ENCODE data around the gene DUSP15. TPM values are rescaled to one million over a fixed set of nuclear protein-coding genes. Genes with fewer than 3 reads are reported as not detected.
"Not testable (repeated sequence)": the region's sequence is repeated elsewhere in the genome, so short reads cannot be mapped to it uniquely, and the experiment has no call there.

DUSP15 gene
- total RNA-seq, 1 donor from 2014 or later = 4.0 TPM

DNA sequence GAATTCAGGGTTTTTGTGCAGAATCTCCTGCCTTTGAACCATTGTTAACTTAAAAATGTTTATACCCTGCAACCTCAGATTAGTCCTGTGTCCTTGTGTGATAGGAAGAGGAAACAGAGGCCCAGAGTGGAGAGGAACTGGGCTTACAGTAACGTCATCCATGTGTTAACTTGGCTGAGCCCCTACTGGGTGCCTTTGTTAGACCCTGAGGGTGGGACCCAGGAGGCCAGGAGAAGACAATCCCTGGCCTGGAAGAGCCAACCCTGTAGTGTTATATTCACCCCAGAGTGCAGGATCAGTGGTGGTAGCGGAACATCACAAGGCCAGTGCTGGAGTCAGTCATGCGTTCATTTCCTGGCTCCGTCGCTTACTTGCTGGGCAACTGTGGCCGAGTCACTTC lies 40.6 kb downstream of the DUSP15 start:
- intact Hi-C loops (cut with micrococcal nuclease) = no loop called here
- no peak for DNase-seq
- no peak for ATAC-seq

DNA sequence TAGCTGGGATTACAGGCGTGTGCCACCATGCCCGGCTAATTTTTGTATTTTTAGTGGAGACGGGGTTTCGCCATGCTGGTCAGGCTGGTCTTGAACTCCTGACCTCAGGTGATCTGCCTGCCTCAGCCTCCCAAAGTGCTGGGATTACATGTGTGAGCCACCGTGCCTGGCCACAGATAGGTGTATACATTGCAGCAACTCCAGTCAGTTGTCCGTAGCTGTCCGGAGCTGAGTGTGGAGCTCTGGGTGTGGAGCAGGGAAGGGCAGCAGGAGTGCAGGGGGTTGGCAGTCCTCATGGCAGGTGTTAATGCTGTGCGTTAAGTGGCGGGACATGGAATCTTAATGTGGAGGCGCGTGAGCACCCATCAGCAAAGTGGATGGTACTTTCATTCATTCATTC lies 42.3 kb downstream of the DUSP15 start:
- intact Hi-C loops (cut with micrococcal nuclease); DNase-seq; ATAC-seq: not testable (repeated sequence)

DNA sequence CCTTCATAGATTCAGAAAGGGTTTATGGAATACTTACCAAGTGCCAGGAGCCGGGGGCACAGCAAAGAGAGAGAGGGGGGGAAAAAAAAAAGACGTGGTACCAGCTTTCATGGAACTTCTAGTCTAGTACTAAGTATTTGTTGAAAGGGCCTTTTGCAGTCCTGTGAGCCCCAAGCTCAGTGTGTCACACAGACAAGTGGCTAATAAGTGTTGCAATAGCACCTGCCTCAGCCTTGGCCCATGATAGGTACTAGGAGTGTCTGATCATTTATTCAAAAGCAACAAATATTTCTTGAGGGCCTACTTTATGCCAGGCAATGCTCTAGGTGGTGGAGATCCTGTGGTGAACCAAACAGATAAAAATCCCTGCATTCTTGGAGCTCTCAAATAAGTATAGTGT lies 43.3 kb downstream of the DUSP15 start:
- intact Hi-C loops (cut with micrococcal nuclease) = no loop called here
- DNase-seq (no peak), ATAC-seq (no peak)

DNA sequence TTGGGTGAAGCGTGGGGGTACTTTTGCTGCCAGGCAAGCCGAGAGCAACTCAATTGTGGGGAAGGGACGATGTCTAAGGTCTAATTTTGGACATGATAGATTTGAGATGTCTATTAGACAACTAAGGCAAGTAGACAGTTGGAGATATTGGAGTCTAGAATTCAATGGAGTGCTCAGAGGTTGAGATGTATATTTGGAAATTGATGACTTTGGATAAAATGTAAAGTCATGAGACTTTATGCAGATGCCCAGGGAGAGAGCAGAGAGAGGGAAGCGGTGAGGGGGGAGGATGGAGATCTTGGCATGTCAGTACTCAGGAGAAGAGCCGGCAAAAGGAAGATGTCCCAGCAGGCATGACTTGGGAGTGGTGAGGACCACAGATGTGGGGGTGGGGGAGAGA lies 44.3 kb downstream of the DUSP15 start:
- DNase-seq = no peak
- intact Hi-C loops (cut with micrococcal nuclease) = no loop called here
- no peak for ATAC-seq

DNA sequence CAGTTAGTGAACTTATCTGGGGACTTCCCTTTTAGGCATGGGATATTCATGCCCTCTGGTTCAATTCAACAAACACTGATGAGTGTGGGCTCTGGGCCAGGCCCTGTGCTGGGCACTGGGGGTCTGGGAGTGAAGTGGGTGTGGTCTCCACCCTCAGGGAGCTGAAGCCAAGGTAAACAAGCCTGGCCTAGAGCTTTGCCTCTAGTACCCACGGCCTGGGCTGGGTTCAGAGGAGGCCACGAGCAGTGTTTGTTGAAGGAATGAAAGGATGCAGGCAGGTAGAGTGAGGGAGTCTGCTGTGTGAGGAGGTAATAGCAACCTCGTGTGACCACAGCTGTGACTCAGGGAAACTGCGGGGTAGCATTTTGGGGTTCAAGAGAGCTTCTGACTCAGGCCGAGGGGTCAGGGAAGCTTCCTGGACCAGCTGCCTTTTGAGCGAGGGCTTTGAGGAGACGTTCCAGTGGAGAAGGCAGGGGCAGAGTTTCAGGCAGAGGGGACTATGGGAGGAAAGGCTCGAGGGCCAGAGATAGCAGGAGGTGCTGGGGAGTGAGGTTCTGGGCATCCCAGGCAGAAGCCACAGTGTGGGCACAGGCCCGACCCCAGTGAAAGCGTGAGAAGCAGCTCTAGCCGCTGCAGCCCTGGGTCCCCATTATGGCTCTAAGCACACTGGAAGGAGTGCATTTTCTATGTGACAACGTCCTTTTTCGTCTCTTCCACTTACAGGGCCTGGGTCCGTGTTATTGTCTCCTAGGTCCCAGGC lies 45.6 kb downstream of the DUSP15 start:
- DNase-seq (no peak), ATAC-seq (no peak)
- intact Hi-C loops (cut with micrococcal nuclease) = no loop called here

DNA sequence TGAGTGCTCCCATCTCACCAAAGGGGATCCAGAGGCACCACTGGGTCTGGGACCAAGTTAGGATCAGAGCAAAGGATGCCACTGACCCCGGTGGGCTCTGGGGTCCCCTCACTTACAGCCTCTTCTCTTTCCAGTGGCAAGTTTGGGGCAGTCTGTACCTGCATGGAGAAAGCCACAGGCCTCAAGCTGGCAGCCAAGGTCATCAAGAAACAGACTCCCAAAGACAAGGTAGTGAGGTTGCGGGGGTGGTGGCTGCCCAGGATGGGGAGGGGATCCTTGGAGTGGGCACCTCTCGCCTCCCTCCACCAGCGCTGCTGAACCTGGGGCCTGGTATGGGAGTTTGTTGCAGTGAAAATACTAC lies 46.2 kb downstream of the DUSP15 start:
- ATAC-seq (no peak), DNase-seq (no peak)
- intact Hi-C loops (cut with micrococcal nuclease) = no loop called here

DNA sequence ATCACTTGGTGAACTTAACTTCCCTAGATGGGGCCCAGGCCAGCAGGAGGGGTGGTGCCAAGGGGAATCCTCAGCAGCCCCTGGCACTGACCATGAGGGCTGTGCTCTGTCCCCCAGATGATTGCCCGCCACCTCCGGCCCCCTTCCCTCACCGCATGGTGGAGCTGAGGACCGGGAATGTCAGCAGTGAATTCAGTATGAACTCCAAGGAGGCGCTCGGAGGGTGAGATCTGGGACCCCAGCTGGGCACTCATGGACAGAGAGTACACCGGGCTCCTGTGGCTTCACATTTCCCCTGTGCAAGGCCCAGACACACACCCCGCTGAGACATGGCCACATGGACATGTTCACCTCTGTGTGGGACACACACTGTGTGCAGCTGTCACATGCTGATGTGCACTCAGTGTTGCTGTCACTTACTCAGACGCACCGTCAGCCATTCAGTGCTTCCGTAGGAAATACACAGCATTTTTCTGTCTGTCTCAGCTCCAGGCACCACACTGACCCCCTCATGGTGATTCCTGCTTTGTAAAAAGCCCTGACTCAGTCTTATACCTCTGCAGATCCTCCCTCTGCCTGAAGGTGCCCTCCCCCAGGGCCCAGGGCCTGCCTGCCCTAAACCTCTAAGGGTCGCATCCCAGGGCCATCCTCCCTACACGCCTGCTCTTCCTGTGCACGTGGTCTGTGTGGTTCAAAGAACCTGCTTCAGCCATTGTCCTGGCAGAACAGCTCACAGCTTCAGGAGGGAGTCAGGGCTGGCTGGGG lies 46.8 kb downstream of the DUSP15 start:
- intact Hi-C loops (cut with micrococcal nuclease) = no loop called here

DNA sequence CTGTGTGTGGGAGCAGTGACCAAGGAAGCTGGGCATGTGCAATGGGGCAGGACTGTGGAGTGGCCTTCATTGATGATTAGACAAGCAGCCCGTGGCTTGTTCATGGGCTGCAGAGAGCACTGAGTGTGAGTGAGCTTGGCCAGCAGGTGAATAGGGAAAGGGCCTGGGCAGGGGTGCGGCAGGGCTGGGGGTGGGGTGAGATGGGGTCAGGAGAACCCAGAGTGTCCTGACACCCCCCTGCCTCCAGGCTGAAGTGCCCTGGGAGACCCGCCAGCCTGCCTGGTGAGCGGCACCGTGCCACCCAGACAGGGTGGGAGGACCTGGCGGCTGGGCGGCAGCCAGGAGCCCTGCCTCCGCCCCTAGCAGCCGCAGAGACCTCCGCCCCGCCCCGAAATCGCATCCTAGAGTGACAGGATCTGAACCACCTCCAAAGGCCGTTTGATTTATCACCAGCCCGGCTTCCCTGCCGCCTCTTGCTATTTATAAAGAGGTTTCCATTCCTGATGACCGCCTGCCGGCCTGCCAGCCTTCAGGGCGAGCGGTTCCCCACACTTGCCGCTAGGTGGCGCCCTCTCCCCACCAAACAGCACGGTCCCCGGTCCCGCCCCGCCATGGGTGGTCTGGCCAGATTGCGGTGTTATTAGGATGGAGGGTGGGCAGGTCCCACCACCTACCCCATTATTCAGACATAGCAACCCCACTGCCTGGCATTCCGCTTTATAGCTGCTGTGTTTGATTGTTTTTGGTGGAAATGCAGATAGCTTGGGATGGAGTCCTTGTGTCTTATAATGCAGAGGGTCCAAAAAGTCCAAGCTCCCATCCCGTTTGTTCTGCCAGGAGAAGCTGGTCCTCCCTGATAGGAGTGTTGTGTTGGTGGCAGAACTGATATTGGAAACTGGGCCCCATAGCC lies 47.7 kb downstream of the DUSP15 start:
- intact Hi-C loops (cut with micrococcal nuclease) = no loop called here
- ATAC-seq = peak; percentile 87
- DNase-seq = peak; percentile 92

More for the DNA sequence above, 46.8 kb downstream of the DUSP15 start:
- ATAC-seq (no peak), DNase-seq (no peak)

DNA sequence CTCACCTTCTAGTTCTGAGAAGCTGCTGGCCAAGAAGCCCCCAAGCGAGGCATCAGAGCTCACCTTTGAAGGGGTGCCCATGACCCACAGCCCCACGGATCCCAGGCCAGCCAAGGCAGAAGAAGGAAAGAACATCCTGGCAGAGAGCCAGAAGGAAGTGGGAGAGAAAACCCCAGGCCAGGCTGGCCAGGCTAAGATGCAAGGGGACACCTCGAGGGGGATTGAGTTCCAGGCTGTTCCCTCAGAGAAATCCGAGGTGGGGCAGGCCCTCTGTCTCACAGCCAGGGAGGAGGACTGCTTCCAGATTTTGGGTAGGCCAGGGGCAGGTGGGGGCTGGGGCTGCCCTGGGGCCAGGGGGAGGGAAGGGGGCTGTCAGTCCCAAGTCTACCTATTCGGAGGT lies 48.9 kb downstream of the DUSP15 start:
- no peak for DNase-seq
- ATAC-seq = no peak
- intact Hi-C loops (cut with micrococcal nuclease) = no loop called here

DNA sequence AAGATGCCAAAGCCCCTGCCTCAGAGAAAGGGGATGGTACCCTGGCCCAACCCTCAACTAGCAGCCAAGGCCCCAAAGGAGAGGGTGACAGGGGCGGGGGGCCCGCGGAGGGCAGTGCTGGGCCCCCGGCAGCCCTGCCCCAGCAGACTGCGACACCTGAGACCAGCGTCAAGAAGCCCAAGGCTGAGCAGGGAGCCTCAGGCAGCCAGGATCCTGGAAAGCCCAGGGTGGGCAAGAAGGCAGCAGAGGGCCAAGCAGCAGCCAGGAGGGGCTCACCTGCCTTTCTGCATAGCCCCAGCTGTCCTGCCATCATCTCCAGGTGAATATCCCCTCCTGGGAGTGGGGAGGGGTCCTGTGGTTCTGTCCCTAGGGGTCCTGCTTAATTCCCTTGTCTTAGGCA lies 50.1 kb downstream of the DUSP15 start:
- intact Hi-C loops (cut with micrococcal nuclease) = no loop called here
- DNase-seq (no peak), ATAC-seq (no peak)

DNA sequence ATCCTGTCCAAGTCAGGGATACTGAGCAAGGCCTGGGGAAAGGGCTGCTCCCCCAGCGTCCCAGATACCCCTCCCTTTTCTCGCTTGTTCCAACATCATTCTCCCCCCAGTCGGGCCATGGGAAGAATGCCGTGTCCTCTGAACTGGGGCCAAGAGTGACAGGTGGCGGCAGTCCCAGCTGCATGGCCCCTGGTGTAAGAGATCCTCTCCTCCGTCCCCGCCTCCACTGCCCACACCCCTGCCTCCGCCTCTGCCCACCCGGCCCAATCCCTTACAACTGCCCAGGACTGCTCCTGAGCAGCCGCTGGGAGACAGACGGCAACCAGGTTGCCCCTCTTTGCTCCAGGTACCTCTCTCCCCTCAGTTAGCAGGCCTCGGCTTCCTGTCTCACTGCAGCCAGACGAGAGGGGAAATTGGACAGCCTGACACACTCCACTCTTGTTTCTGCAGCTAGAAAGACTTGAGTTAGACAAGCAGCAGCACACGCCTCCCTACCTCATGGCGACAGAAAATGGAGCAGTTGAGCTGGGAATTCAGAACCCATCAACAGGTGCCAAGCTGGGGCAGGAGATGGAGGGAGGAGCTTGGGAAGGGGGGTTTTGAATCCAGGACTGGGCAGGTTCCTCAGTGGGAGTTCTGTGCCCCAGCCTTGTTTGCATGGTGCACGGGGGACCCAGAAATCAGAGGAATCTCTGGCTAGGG lies 51.1 kb downstream of the DUSP15 start, which contains the start of gene MYLK2:
MYLK2 (plus strand) TSS at position 274 of the 702 bp plus-strand sequence; CDS start at position 499, 225 bp downstream.
- DNase-seq (peak; percentile 71), ATAC-seq (peak; percentile 50)
- intact Hi-C loops (cut with micrococcal nuclease) = no loop called here

DNA sequence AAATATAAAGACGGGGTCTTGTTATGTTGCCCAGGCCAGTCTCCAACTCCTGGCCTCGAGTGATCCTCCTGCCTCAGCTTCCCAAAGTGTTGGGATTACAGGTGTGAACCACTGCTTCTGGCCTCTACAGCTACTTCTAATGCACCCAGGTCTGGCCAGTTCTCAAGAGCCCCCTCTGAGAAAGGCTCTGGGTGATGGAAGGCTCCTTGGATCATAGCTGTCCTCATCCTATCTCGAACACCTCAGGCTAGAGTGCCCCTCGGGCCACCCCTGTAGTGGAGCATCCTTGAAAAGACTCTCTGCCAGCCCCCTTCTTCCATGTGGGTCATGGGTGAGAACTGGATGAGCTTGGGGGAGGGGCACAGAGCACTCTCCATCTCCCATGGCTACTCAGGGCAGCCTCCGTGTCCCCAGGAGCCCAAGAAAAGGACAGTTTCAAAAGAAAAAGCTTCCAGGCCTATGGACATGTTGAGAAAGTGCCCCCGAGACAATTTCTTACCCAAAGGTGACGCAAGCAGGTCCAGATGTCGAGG lies 51.9 kb downstream of the DUSP15 start:
- ATAC-seq (no peak), DNase-seq (no peak)
- intact Hi-C loops (cut with micrococcal nuclease) = no loop called here

DNA sequence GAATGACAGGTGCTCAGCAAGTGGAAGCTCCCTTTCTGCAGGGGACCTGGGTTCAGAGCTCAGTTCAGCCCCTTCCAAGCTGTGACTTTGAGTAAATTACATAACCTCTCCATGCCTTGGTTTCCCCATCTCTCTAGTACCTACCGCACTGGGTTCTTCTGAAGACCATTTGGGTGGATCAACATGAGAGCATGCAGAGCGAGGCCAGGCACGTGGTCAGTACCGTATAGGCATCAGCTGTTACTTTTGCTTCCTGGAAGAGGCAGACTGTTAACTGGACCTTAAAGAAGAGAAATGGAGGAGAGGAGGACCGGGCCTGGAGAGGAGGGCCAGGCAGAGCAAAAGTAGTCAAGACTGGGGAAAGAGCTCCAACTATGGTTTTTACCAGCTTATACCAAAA lies 52.9 kb downstream of the DUSP15 start:
- ATAC-seq (no peak), DNase-seq (no peak)
- intact Hi-C loops (cut with micrococcal nuclease) = no loop called here

DNA sequence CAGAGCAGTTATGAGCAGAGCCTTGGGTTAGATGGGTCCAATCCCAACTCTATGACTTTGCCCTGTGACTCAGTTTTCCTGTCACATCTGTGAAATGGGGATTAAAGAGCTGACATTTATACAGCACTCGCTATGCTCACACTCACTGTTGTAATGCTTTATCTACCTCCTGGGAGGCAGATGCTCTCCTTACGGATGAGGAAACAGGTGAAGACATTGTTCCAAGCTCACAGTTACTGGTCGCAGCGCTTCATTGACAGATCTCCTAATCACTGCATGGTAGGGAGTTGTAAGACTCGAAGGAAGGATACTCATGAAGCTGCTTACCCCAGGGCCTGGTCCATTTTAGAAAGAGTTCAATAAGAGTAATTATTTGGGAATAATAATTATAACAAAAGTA lies 54.1 kb downstream of the DUSP15 start:
- DNase-seq = no peak
- intact Hi-C loops (cut with micrococcal nuclease) = no loop called here
- no peak for ATAC-seq

DNA sequence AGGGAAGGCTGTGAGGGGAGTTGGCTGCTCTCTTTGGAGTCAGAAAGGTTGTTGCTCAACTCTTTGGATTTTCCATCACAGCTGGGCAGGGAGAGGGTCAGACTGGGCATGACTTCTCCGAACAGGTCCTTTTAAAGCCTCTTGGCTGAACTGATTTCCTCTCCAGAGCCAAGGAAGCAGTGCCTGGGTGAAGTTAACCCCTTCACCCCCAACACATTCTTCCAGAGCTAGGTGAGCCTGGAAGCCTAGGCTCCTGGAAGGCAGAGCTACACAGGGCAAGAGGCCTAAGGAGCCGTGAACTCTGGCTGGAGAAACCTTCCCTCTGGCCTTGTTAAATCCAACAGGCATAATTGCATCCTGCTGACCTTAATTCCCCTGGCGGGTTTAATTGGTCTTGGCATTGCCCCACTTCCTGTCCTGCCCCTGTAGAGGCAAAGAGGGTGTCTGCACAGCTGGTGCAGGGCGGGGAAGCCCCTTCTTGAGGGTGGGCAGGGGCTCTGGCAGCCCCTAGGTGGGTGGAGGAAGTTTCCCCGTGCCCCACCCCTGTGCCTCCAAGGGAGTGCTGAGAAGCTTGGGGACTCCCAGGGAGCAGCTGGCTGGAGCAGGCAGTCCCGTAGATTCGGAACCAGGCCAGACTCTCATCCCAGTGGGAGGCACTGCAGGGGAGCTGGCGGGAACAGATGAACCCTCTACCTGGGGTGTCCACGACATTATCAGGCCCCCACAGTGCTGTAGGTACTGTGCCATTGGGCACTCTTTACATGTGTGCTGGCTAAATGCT lies 54.7 kb downstream of the DUSP15 start:
- intact Hi-C loops (cut with micrococcal nuclease) = no loop called here
- no peak for DNase-seq
- ATAC-seq = peak; percentile 11

DNA sequence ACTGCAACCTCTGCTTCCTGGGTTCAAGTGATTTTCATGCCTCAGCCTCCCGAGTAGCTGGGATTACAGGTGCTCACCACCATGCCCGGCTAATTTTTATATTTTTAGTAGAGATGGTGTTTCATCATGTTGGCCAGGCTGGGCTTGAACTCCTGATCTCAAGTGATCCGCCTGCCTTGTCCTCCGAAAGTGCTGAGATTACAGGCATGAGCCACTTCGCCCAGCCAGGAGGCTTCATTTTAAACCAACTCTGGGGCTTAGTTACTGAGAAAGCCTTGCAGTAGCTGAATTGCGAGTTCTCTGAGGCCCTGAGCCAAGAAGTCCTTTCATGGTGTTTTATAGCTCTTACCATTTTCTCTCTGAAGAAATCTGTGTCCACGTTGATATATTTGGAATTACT lies 56.2 kb downstream of the DUSP15 start:
- intact Hi-C loops (cut with micrococcal nuclease); DNase-seq; ATAC-seq: not testable (repeated sequence)

DNA sequence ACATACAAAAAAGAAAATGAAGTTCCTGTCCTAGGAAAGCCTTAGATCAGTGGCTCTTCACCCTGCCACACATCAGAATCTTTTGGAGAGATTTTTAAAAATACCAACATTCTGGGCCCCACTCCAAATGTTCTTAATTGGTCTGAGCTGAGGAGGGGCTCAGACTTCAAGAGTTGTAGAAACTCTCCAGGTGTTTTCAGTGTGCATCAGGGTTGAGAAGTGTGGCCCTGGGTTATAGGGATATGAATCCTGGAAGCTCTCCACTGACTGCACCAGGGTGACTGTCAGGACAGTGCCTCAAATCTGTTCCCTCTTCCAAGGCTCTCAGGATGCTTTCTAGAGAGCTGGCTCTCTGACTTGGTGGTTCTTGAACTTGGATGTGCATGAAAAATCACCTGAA lies 56.7 kb downstream of the DUSP15 start:
- intact Hi-C loops (cut with micrococcal nuclease) = no loop called here
- DNase-seq (no peak), ATAC-seq (no peak)

Data from left ventricle myocardium superior (tissue), 1 donor.